ENCODE measurements around the gene TMEM255B.
"Not testable (repeated sequence)": the region's sequence is repeated elsewhere in the genome, so short reads cannot be mapped to it uniquely, and the experiment has no call there.

The TMEM255B gene

GRCh38 chr13:113758651-113759524, at the start of gene TMEM255B:
TMEM255B (plus strand) TSS chr13:113759226; CDS start chr13:113759270, 44 bp downstream.
- no peaks in the 10 kb centered on the region for H3K36me3 Mint-ChIP-seq (ENCODE audit: low read depth)
- DNase-seq, result peak; percentile 88
- no peak within 1 kb of the TSS for H3K27ac Mint-ChIP-seq
- peaks cover 67% of the 10 kb centered on the region for H3K27me3 Mint-ChIP-seq
- peaks cover 14% of the 10 kb centered on the region for H3K4me1 Mint-ChIP-seq (ENCODE audit: low read depth)
- no peaks in the 10 kb centered on the region for H3K9me3 Mint-ChIP-seq
- peak within 1 kb of the TSS; percentile 74 for H3K4me3 Mint-ChIP-seq

DNA sequence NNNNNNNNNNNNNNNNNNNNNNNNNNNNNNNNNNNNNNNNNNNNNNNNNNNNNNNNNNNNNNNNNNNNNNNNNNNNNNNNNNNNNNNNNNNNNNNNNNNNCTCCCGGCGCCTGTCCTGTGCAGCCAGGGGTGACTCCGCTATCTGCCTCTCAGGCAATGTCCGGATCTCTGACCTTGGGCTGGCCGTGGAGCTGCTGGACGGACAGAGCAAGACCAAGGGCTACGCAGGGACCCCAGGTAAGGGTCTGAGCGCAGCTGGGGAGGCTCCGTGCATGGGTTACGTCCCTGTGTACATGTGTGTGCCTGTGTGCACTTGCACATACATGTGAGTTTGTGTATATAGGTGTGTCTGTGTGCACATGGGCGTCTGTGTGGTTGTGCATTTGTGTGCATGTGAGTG, 36.1 kb upstream of the TMEM255B start:
- H3K36me3 Mint-ChIP-seq (ENCODE audit: low read depth), result no peaks in the 10 kb centered on the region
- peaks cover 12% of the 10 kb centered on the region for H3K4me1 Mint-ChIP-seq (ENCODE audit: low read depth)
- no peaks in the 10 kb centered on the region for H3K27me3 Mint-ChIP-seq
- no peak for DNase-seq
- no peak overlapping the region for H3K4me3 Mint-ChIP-seq
- no peak overlapping the region for H3K27ac Mint-ChIP-seq
- H3K9me3 Mint-ChIP-seq, result no peaks in the 10 kb centered on the region

- Mint-ChIP-seq H3K36me3 (ENCODE audit: low read depth) (no peaks in the 10 kb centered on the region), H3K4me3 (no peak overlapping the region), H3K4me1 (ENCODE audit: low read depth) (peaks cover 12% of the 10 kb centered on the region), H3K27me3 (peaks cover 2% of the 10 kb centered on the region), H3K9me3 (no peaks in the 10 kb centered on the region), H3K27ac (no peak overlapping the region)
- no peak for DNase-seq
Measured at GRCh38 chr13:113723410-113724015, 35.5 kb upstream of the TMEM255B start.

- Mint-ChIP-seq H3K27ac (peak overlapping the region; percentile 93), H3K27me3 (peaks cover 7% of the 10 kb centered on the region), H3K9me3 (no peaks in the 10 kb centered on the region), H3K4me1 (ENCODE audit: low read depth) (peaks cover 12% of the 10 kb centered on the region), H3K4me3 (peak overlapping the region; percentile 74), H3K36me3 (ENCODE audit: low read depth) (no peaks in the 10 kb centered on the region)
- DNase-seq, result no peak
Measured at GRCh38 chr13:113724016-113724758, 34.8 kb upstream of the TMEM255B start.

- H3K4me1 Mint-ChIP-seq (ENCODE audit: low read depth), result peaks cover 12% of the 10 kb centered on the region
- H3K27me3 Mint-ChIP-seq, result peaks cover 13% of the 10 kb centered on the region
- DNase-seq, result peak; percentile 94
- peak overlapping the region; percentile 74 for H3K4me3 Mint-ChIP-seq
- peak overlapping the region; percentile 93 for H3K27ac Mint-ChIP-seq
- H3K9me3 Mint-ChIP-seq, result no peaks in the 10 kb centered on the region
- H3K36me3 Mint-ChIP-seq (ENCODE audit: low read depth), result no peaks in the 10 kb centered on the region
Measured at GRCh38 chr13:113724780-113725315, 34.2 kb upstream of the TMEM255B start.

- H3K4me3 Mint-ChIP-seq, result peak overlapping the region; percentile 74
- not testable (repeated sequence) for H3K9me3 Mint-ChIP-seq; H3K36me3 Mint-ChIP-seq (ENCODE audit: low read depth)
- H3K4me1 Mint-ChIP-seq (ENCODE audit: low read depth), result peaks cover 12% of the 10 kb centered on the region
- peaks cover 17% of the 10 kb centered on the region for H3K27me3 Mint-ChIP-seq
- peak; percentile 87 for DNase-seq
- peak overlapping the region; percentile 93 for H3K27ac Mint-ChIP-seq
Measured at GRCh38 chr13:113725329-113726105, 33.5 kb upstream of the TMEM255B start.

- peak; percentile 64 for DNase-seq
- H3K36me3 Mint-ChIP-seq (ENCODE audit: low read depth); H3K9me3 Mint-ChIP-seq: not testable (repeated sequence)
- Mint-ChIP-seq H3K4me1 (ENCODE audit: low read depth) (peaks cover 12% of the 10 kb centered on the region), H3K4me3 (peak overlapping the region; percentile 61), H3K27ac (peak overlapping the region; percentile 80), H3K27me3 (peaks cover 20% of the 10 kb centered on the region)
Measured at GRCh38 chr13:113726106-113726821, 32.8 kb upstream of the TMEM255B start.

- H3K27ac Mint-ChIP-seq, result peak overlapping the region; percentile 80
- H3K36me3 Mint-ChIP-seq (ENCODE audit: low read depth), result no peaks in the 10 kb centered on the region
- H3K4me1 Mint-ChIP-seq (ENCODE audit: low read depth), result peaks cover 12% of the 10 kb centered on the region
- no peaks in the 10 kb centered on the region for H3K9me3 Mint-ChIP-seq
- DNase-seq, result no peak
- peaks cover 20% of the 10 kb centered on the region for H3K27me3 Mint-ChIP-seq
- H3K4me3 Mint-ChIP-seq, result no peak overlapping the region
Measured at GRCh38 chr13:113726961-113727411, 32.0 kb upstream of the TMEM255B start.

DNA sequence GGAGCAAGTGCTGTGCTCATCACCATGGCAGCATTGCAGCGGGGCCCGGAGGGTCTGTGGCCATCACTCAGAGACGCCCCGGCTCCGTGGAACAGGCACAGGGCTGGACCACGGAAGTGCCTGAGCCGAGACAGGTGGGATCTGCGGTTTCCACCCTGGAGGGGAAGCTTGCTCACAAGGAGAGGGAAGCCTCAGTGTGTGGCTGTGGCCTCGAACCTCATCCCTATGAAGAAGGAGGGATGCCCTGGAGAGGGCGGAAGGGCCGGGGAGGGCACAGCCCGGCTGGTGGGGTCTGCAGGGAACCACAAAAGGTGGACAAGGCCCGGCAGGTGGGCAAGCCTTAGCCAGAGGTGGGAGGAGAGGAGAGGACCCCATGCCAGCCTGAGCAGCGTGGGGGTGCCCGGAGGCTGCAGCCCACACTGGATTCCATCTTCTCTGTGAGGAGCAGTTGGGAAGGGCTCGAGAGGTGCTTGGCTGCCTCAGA, 30.4 kb upstream of the TMEM255B start:
- peaks cover 12% of the 10 kb centered on the region for H3K4me1 Mint-ChIP-seq (ENCODE audit: low read depth)
- H3K9me3 Mint-ChIP-seq, result no peaks in the 10 kb centered on the region
- H3K27ac Mint-ChIP-seq, result no peak overlapping the region
- no peak for DNase-seq
- no peak overlapping the region for H3K4me3 Mint-ChIP-seq
- H3K36me3 Mint-ChIP-seq (ENCODE audit: low read depth), result no peaks in the 10 kb centered on the region
- peaks cover 20% of the 10 kb centered on the region for H3K27me3 Mint-ChIP-seq

GRCh38 chr13:113729187-113730019, 29.6 kb upstream of the TMEM255B start:
- Mint-ChIP-seq H3K4me3 (no peak overlapping the region), H3K9me3 (no peaks in the 10 kb centered on the region), H3K36me3 (ENCODE audit: low read depth) (no peaks in the 10 kb centered on the region), H3K4me1 (ENCODE audit: low read depth) (peaks cover 10% of the 10 kb centered on the region), H3K27ac (no peak overlapping the region), H3K27me3 (peaks cover 20% of the 10 kb centered on the region)
- no peak for DNase-seq

DNA sequence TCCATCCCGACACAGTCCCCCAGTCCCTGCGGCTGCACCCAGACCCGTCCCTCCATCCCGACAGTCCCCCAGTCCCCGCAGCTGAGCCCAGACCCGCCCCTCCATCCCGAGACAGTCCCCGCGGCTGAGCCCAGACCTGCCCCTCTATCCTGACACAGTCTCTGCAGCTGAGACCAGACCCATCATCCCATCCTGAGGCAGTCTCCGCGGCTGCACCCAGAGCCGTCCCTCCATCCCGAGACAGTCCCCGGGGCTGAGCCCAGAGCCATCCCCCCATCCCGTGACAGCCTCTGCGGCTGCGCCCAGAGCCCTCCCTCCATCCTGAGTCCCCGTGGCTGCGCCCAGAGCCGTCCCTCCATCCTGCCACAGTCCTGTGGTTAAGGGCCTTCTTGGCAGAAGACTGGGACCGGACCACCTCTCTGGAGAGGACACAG, 28.8 kb upstream of the TMEM255B start:
- Mint-ChIP-seq H3K27me3 (peaks cover 20% of the 10 kb centered on the region), H3K36me3 (ENCODE audit: low read depth) (no peaks in the 10 kb centered on the region), H3K9me3 (no peaks in the 10 kb centered on the region), H3K4me3 (no peak overlapping the region), H3K27ac (no peak overlapping the region), H3K4me1 (ENCODE audit: low read depth) (peaks cover 6% of the 10 kb centered on the region)
- no peak for DNase-seq

DNA sequence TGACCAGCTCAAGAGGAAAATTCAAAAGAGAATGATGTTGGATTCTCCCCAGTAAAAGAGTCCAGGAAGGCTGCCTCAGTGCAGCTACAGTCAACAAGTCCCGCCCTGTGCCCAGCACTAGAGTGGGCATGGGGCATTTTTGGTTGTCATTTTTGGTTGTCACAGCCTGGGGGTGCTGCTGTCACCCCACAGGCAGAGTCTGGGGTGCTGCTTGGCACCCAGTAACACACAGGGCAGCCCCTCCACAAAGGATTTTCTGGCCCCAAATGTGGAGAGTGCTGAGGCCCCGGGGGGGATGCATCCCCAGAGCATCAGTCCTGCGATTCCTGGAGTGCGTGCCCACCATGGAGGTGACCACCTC, 28.2 kb upstream of the TMEM255B start:
- no peaks in the 10 kb centered on the region for H3K9me3 Mint-ChIP-seq
- H3K36me3 Mint-ChIP-seq (ENCODE audit: low read depth), result no peaks in the 10 kb centered on the region
- no peak for DNase-seq
- no peak overlapping the region for H3K4me3 Mint-ChIP-seq
- peaks cover 6% of the 10 kb centered on the region for H3K4me1 Mint-ChIP-seq (ENCODE audit: low read depth)
- peaks cover 20% of the 10 kb centered on the region for H3K27me3 Mint-ChIP-seq
- H3K27ac Mint-ChIP-seq, result no peak overlapping the region

Measured in activated T-cell treated with anti-CD3 and anti-CD28 coated beads, Interleukin-2, amount 50 U/mL, for 24 hours (primary cell).